BLaER1 treated with 17β-estradiol and CSF1 and Interleukin-3, amounts not matched to agents 10 nM and 100 nM (cell line): ENCODE results near the gene ANKRD55.

Experiments used
- H3K27ac ChIP-seq, 11 experiments: shearing (Covaris generic); formaldehyde crosslinking; 2 replicates each; pipeline ENCODE4 v1.8.1; 2022
- H3K27me3 ChIP-seq, 11 experiments: shearing (Covaris generic); formaldehyde crosslinking; 2 replicates each; pipeline ENCODE4 v1.8.1; 2022
- H3K36me3 ChIP-seq, 11 experiments: shearing (Covaris generic); formaldehyde crosslinking; 2 replicates each; pipeline ENCODE4 v1.8.1; 2022
- H3K4me1 ChIP-seq, 10 experiments: shearing (Covaris generic); formaldehyde crosslinking; 2 replicates each; pipeline ENCODE4 v1.8.1; 2022
- H3K4me2 ChIP-seq, 11 experiments: shearing (Covaris generic); formaldehyde crosslinking; 2 replicates each; pipeline ENCODE4 v1.8.1; 2022
- H3K4me3 ChIP-seq, 10 experiments: shearing (Covaris generic); formaldehyde crosslinking; 2 replicates each; pipeline ENCODE4 v1.8.1; 2022
- H3K9ac ChIP-seq, 11 experiments: shearing (Covaris generic); formaldehyde crosslinking; 2 replicates each; pipeline ENCODE4 v1.8.1; 2022
- H3K9me3 ChIP-seq, 11 experiments: shearing (Covaris generic); formaldehyde crosslinking; replicated peaks in 1 of 11; 2 replicates each; pipeline ENCODE4 v1.8.1; 2022
- H4K20me1 ChIP-seq, 11 experiments: shearing (Covaris generic); formaldehyde crosslinking; 2 replicates each; pipeline ENCODE4 v1.8.1; 2022
- Cebpa-rat ChIP-seq, 11 experiments: shearing (Covaris generic); IDR thresholded peaks; 2 replicates each; pipeline ENCODE4 v1.8.1; 2022

The ANKRD55 gene

DNA sequence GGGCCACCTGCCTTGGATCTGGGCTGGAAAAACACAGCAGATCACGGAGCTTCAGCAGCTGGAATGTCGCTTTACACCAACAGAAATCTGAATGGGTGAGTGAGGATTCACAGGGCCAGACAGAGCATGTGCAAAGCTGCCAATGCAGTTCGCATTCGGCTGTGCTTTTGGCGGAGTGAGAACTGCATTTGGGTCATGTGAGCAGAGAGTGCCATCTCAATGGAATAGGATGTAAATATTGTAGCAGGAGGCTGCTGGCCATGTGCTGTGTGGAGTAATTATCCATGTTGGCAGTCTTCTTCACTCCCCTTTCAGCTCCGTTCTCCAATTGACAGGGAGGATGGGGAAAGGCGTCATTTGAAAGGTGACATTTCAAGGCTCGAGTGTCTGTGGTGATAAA is at the start of gene ANKRD55:
ANKRD55 (minus strand) TSS at position 101 of the 400 bp plus-strand sequence. CDS start 417 bp downstream, outside the sequence.
- H3K4me1 ChIP-seq, result no peaks in the 10 kb centered on the region
- H3K9ac ChIP-seq, result no peak within 1 kb of the TSS
- no peak within 1 kb of the TSS for H3K4me3 ChIP-seq
- no peaks in the 10 kb centered on the region for H3K36me3 ChIP-seq
- no peaks in the 10 kb centered on the region for H4K20me1 ChIP-seq
- no peaks in the 10 kb centered on the region for H3K27me3 ChIP-seq
- H3K9me3 ChIP-seq, result peaks cover 0 to 8% (median 3%) of the 10 kb centered on the region in 11 experiments; a peak in 12 of 22 replicates
- H3K27ac ChIP-seq, result no peak within 1 kb of the TSS
- TF ChIP-seq Cebpa-rat (IDR thresholded peaks at IDR 0.05), result no peak
- H3K4me2 ChIP-seq, result no peak within 1 kb of the TSS

DNA sequence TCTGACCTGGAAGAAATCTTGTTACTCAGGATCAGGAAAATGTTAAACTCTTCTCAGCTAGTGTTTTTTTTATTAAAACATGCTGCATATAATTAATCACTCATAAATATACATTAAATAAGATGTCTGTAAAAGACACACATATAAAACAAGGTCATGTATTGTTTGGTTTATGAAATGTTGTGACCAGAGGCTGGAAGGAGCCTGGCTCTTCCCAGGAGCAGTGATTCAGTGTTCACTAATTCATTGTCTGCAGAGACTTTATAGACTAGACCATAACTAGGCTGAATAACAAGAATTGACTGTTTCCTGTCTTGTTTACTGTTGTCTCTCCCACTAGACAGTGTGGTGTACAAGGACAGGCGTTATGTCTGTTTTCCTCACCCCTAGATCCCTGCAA is 49.1 kb upstream of the ANKRD55 start:
- H3K4me3 ChIP-seq, result no peak overlapping the region
- no peaks in the 10 kb centered on the region for H3K27me3 ChIP-seq
- TF ChIP-seq Cebpa-rat (IDR thresholded peaks at IDR 0.05), result no peak
- H4K20me1 ChIP-seq, result no peaks in the 10 kb centered on the region
- no peak overlapping the region for H3K4me2 ChIP-seq
- 0 out of 22 replicates have a peak, but pooled peaks cover 0 to 6% (median 0%) of the 10 kb centered on the region in 11 experiments for H3K36me3 ChIP-seq
- peaks cover 9 to 28% (median 14%) of the 10 kb centered on the region in 10 experiments for H3K4me1 ChIP-seq
- H3K9ac ChIP-seq, result no peak overlapping the region
- H3K9me3 ChIP-seq, result peaks cover 21 to 61% (median 52%) of the 10 kb centered on the region in 11 experiments
- peak overlapping the region in 1 of 11 experiments; percentile 16; a peak in 1 of 22 replicates for H3K27ac ChIP-seq

GRCh38 chr5:56281489-56282165 is 48.5 kb upstream of the ANKRD55 start:
- Histone ChIP-seq H3K9ac (no peak overlapping the region), H3K9me3 (peaks cover 21 to 62% (median 53%) of the 10 kb centered on the region in 11 experiments), H4K20me1 (no peaks in the 10 kb centered on the region), H3K4me2 (no peak overlapping the region), H3K27me3 (no peaks in the 10 kb centered on the region), H3K27ac (no peak overlapping the region), H3K36me3 (0 out of 22 replicates have a peak, but pooled peaks cover 0 to 6% (median 0%) of the 10 kb centered on the region in 11 experiments), H3K4me3 (no peak overlapping the region), H3K4me1 (peaks cover 15 to 33% (median 20%) of the 10 kb centered on the region in 10 experiments)
- no peak for TF ChIP-seq Cebpa-rat (IDR thresholded peaks at IDR 0.05)

DNA sequence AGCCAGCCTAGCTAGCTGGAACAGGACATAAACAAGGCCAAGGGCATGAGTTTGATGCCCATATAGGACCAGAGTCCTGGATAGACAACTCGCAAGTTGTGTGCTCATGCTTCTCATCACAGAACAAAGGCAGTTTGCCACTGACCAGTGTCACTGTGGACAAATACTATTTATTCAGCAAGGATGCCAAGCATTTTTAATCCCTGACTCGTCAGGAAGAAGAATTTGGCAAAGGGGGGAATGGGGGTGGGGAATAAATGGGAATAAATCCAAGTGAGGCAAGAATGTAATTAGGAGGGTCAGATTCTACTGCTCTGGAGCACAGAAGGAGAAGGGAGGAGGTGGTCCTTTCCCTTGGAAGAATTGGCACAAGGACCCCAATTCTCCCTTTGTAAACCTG is 46.8 kb upstream of the ANKRD55 start:
- H3K4me1 ChIP-seq, result peaks cover 17 to 33% (median 23%) of the 10 kb centered on the region in 10 experiments
- no peak overlapping the region for H3K27ac ChIP-seq
- H3K9ac ChIP-seq, result no peak overlapping the region
- peaks cover 22 to 76% (median 67%) of the 10 kb centered on the region in 11 experiments for H3K9me3 ChIP-seq
- H3K4me3 ChIP-seq, result no peak overlapping the region
- H3K4me2 ChIP-seq, result no peak overlapping the region
- H4K20me1 ChIP-seq, result no peaks in the 10 kb centered on the region
- TF ChIP-seq Cebpa-rat (IDR thresholded peaks at IDR 0.05), result no peak
- H3K27me3 ChIP-seq, result no peaks in the 10 kb centered on the region
- H3K36me3 ChIP-seq, result 0 out of 22 replicates have a peak, but pooled peaks cover 0 to 6% (median 0%) of the 10 kb centered on the region in 11 experiments

GRCh38 chr5:56279291-56279690 is 46.2 kb upstream of the ANKRD55 start:
- Histone ChIP-seq H4K20me1 (no peaks in the 10 kb centered on the region), H3K9me3 (peaks cover 22 to 76% (median 65%) of the 10 kb centered on the region in 11 experiments), H3K9ac (no peak overlapping the region), H3K27ac (0 out of 22 replicates have a peak overlapping the region, but pooled peaks of 1 of the 11 experiments have one; percentile 15), H3K4me3 (no peak overlapping the region), H3K27me3 (no peaks in the 10 kb centered on the region), H3K36me3 (0 out of 22 replicates have a peak, but pooled peaks cover 0 to 6% (median 0%) of the 10 kb centered on the region in 11 experiments), H3K4me2 (peak overlapping the region in 2 of 11 experiments; percentile 36 to 41; a peak in 5 of 22 replicates), H3K4me1 (peaks cover 17 to 33% (median 24%) of the 10 kb centered on the region in 10 experiments)
- no peak for TF ChIP-seq Cebpa-rat (IDR thresholded peaks at IDR 0.05)

GRCh38 chr5:56278335-56278753 is 45.2 kb upstream of the ANKRD55 start:
- peak overlapping the region in 7 of 11 experiments; percentile 30 to 63 (median 54); a peak in 8 of 22 replicates for H3K4me2 ChIP-seq
- H3K4me1 ChIP-seq, result peaks cover 16 to 39% (median 33%) of the 10 kb centered on the region in 10 experiments
- no peak for TF ChIP-seq Cebpa-rat (IDR thresholded peaks at IDR 0.05)
- H3K4me3 ChIP-seq, result no peak overlapping the region
- 0 out of 22 replicates have a peak, but pooled peaks cover 0 to 6% (median 0%) of the 10 kb centered on the region in 11 experiments for H3K36me3 ChIP-seq
- H3K27ac ChIP-seq, result peak overlapping the region in 1 of 11 experiments; percentile 9; a peak in 3 of 22 replicates
- peaks cover 22 to 76% (median 56%) of the 10 kb centered on the region in 11 experiments for H3K9me3 ChIP-seq
- H3K27me3 ChIP-seq, result no peaks in the 10 kb centered on the region
- H3K9ac ChIP-seq, result no peak overlapping the region
- no peaks in the 10 kb centered on the region for H4K20me1 ChIP-seq

GRCh38 chr5:56277573-56277972 is 44.4 kb upstream of the ANKRD55 start:
- H3K27ac ChIP-seq, result peak overlapping the region in 5 of 11 experiments; percentile 4 to 57 (median 16); a peak in 4 of 22 replicates

GRCh38 chr5:56273376-56273955 is 40.3 kb upstream of the ANKRD55 start:
- peak overlapping the region; percentile 11 to 60 (median 40); a peak in 17 of 22 replicates for H3K4me2 ChIP-seq
- no peaks in the 10 kb centered on the region for H3K36me3 ChIP-seq
- no peaks in the 10 kb centered on the region for H3K27me3 ChIP-seq
- H3K9ac ChIP-seq, result no peak overlapping the region
- peak overlapping the region in 4 of 11 experiments; percentile 12 to 37 (median 22); a peak in 3 of 22 replicates for H3K27ac ChIP-seq
- peaks cover 0 to 34% (median 21%) of the 10 kb centered on the region in 11 experiments; a peak in 19 of 22 replicates for H3K9me3 ChIP-seq
- H3K4me3 ChIP-seq, result no peak overlapping the region
- TF ChIP-seq Cebpa-rat (IDR thresholded peaks at IDR 0.05), result no peak
- H3K4me1 ChIP-seq, result peaks cover 30 to 78% (median 65%) of the 10 kb centered on the region in 10 experiments
- no peaks in the 10 kb centered on the region for H4K20me1 ChIP-seq

More at GRCh38 chr5:56277573-56277972, 44.4 kb upstream of the ANKRD55 start:
- H3K27me3 ChIP-seq, result no peaks in the 10 kb centered on the region
- peak overlapping the region in 10 of 11 experiments; percentile 8 to 65 (median 56); a peak in 19 of 22 replicates for H3K4me2 ChIP-seq
- peaks cover 22 to 70% (median 49%) of the 10 kb centered on the region in 11 experiments for H3K9me3 ChIP-seq
- no peak overlapping the region for H3K9ac ChIP-seq
- H3K36me3 ChIP-seq, result 0 out of 22 replicates have a peak, but pooled peaks cover 0 to 6% (median 0%) of the 10 kb centered on the region in 11 experiments
- no peaks in the 10 kb centered on the region for H4K20me1 ChIP-seq
- H3K4me1 ChIP-seq, result peaks cover 9 to 46% (median 39%) of the 10 kb centered on the region in 10 experiments
- no peak overlapping the region for H3K4me3 ChIP-seq
- TF ChIP-seq Cebpa-rat (IDR thresholded peaks at IDR 0.05), result peak in 4 of 11 experiments; percentile 25 to 60 (median 28); a peak in 5 of 22 replicates
